ENCODE results near the gene TAS2R13. TPM values are rescaled to one million over a fixed set of nuclear protein-coding genes. Genes with fewer than 3 reads are reported as not detected.
A peak's percentile ranks its signal among the peaks of the same experiment; 100 is the strongest.

TAS2R13 gene, protein sequence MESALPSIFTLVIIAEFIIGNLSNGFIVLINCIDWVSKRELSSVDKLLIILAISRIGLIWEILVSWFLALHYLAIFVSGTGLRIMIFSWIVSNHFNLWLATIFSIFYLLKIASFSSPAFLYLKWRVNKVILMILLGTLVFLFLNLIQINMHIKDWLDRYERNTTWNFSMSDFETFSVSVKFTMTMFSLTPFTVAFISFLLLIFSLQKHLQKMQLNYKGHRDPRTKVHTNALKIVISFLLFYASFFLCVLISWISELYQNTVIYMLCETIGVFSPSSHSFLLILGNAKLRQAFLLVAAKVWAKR
- total RNA-seq, result 2.4 TPM

DNA sequence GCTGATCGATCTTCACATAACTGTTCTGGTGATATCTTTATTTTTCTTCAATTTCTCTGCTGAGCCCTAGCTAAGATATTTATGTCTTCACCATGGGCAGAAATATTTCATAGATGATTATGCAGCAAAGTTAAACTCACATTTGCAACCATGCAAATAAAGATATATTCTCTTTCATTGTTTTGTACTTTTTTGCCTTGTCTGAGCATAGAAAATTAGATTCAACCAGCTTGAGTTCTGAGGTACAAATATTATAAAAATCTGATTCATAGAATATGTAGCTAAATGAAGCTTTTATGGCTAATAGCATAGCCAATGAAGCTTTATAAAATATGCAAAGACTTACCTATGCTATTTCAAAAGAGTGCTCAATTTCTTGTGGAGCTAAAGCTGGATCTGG lies at the start of gene TAS2R13:
TSS of gene TAS2R13 (minus strand) at position 101 of the 400 bp plus-strand sequence. CDS start 264 bp downstream, outside the sequence.
- DNase-seq (ENCODE audit: low spot score in 2 of 2), result no peak
- FAIRE-seq, result no peak

DNA sequence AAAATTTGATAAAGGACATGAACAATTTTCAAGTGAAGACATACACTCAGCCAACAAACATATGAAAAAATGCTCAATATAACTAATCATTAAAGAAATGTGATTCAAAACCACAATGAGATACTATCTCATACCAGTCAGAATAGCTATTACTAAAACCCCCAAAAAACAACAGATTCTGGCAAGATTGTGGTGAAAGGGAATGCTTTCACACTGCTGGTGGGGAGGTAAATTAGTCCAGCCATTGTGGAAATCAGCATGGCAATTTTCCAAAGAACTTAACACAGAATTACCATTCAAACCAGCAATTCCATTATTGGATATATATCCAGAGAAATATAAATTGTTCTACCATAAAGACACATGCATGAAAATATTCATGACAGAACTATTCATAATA lies 48.4 kb upstream of the TAS2R13 start:
- FAIRE-seq (no peak), DNase-seq (ENCODE audit: low spot score in 2 of 2) (no peak)

DNA sequence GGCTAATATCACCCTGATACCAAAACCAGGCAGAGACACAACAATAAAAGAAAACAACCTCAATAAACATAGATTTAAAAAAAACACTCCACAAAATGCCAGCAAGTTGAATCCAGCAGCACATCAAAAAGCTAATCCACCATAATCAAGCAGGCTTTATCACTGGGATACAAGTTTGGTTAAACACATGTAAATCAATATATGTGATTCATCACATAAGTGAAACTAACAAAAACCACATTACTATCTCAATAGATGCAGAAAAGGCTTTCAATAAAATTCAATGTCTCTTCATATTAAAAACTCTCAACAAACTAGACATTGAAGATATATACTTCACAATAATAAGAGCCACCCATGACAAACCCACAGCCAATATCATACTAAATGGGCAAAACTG lies 46.7 kb upstream of the TAS2R13 start:
- no peak for FAIRE-seq
- no peak for DNase-seq (ENCODE audit: low spot score in 2 of 2)

DNA sequence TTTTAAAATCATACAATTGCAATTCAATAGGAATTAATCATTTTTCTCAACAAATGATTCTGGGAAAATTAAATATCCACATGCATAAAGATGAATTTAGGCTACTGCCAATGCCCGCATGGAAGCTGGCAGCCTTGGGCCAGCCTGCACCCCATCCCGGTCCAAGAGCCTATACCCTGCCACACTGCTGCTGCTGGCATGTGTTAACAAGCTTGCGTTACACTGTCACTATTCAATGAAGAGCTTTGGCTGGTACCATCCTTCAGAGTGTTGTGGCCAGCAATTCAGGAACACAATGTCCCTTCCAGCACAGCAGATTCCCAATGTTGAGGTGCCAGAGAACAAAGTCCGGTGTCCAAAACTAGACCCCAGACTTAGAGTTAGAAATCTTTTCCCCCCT lies 43.3 kb upstream of the TAS2R13 start:
- DNase-seq (ENCODE audit: low spot score in 2 of 2) (no peak), FAIRE-seq (no peak)

DNA sequence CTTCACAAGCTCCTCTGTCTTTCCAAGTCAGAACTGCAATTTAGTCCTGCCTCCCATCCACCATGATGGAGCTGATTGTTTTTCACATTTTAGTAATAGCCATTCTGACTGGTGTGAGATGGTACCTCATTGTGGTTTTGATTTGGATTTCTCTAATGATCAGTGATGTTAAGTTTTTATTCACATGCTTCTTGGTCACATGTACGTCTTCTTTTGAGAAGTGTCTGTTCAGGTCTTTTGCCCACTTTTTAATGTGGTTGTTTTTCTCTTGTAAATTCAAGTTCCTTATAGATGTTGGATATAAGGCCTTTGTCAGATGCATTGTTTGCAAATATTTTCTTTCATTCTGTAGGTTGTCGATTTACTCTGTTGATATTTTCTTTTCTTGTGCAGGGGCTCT lies 33.8 kb upstream of the TAS2R13 start:
- FAIRE-seq (no peak), DNase-seq (ENCODE audit: low spot score in 2 of 2) (no peak)

DNA sequence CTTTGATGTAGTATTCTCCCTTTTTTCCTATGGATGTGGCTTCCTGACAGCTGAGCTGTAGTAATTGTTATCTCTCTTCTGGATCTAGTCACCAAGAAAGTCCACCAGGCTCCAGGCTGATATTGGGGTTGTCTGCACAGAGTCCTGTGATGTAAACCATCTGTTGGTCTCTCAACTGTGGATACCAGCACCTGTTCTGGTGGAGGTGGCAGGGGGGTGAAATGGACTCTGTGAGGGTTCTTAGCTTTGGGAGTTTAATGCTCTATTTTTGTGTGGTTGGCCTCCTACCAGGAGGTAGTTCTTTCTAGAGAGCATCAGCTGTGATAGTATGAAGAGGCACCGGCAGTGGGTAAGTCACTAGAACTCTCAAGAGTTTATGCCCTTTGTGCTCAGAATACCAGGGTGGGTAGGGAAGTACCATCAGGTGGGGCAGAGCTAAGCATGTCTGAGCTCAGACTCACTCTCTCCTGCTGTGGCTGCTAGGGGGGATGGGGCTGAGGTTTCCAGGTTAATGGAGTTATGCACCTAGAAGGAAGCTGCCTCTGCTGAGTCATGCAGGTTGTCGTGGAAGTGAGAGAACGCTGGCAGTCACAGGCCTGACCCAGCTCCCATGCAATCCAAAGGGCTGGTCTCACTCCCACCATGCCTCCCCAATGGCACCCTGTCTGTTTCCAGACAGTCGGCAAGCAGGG lies 32.7 kb upstream of the TAS2R13 start:
- FAIRE-seq (no peak), DNase-seq (ENCODE audit: low spot score in 2 of 2) (no peak)

DNA sequence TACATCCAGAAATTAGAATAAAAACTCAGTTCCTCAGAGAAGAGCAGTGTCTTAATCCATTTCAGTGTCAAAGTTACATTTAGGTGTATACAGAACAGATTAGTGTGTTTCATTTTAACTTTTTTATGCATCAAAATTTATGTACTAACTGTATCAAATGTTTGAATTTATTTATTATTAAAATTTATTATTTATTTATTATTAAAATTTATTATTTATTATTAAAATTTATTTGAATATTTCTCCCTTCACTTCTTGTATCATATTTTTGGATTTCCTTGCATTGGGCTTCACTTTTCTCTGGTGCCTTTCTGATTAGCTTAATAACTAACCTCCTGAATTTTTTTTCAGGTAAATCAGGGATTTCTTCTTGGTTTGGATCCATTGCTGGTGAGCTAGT lies 32.0 kb upstream of the TAS2R13 start:
- FAIRE-seq (peak; percentile 6), DNase-seq (ENCODE audit: low spot score in 2 of 2) (no peak)

DNA sequence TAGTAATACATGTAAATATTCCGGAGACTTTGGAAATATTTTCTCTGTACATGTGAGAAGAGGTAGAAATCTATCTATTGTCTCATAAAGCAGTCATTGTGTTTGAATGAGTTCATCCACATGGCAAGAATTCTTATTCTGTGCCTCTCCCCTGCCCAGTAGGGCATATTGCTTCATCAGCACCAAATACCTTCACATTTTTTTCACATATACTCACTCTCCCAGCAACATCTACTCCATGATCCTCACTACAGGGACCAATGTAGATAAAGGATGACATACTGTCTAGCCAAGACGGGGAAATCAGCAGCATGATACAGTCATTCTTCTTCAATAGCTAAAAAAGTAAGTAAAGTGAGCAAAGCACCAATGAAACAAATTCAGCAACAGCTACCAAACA lies 31.0 kb upstream of the TAS2R13 start:
- no peak for FAIRE-seq

DNA sequence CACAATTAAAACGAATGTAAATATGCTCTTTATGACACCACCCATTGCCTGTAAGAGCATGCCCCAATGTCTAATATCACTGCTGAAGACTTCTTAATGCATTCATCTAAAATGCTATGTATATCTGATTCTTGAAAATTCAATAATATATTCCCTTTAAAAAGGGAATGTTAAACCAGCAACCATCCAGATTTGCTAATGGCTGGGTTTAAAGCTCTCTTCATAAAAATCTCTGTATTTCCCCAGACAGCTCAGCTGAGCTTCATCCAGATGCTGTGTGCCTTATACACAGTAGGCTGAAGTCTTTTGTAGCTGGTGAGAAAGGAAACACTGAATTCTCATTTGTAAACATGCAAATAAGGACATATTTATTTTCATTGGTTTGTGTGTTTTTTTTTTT lies 29.8 kb upstream of the TAS2R13 start, which contains the start of gene TAS2R14:
TSS of gene TAS2R14 (minus strand) at position 101 of the 400 bp plus-strand sequence. CDS start at position 45, 56 bp downstream.
- DNase-seq (ENCODE audit: low spot score in 2 of 2), result no peak
- FAIRE-seq, result no peak

More for the DNA sequence above, 31.0 kb upstream of the TAS2R13 start:
- DNase-seq (ENCODE audit: low spot score in 2 of 2), result no peak

DNA sequence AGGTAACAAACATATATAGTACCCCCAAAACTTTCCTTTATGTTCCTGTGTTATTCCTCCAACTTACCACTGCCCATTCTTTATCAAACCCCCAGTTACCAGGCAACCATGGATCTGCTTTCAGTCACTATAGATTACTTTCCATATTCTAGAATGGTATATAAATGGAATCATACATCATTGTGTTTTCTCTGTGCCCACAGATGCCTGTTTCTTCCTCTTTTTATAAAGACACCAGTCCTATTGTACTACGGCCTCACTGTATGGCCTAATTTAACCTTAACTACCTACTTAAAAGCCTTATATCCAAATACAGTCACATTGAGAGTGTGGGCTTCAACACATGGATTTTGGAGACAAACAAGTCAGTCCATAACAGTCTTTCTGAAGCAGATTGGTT lies 27.1 kb upstream of the TAS2R13 start:
- FAIRE-seq, result no peak

DNA sequence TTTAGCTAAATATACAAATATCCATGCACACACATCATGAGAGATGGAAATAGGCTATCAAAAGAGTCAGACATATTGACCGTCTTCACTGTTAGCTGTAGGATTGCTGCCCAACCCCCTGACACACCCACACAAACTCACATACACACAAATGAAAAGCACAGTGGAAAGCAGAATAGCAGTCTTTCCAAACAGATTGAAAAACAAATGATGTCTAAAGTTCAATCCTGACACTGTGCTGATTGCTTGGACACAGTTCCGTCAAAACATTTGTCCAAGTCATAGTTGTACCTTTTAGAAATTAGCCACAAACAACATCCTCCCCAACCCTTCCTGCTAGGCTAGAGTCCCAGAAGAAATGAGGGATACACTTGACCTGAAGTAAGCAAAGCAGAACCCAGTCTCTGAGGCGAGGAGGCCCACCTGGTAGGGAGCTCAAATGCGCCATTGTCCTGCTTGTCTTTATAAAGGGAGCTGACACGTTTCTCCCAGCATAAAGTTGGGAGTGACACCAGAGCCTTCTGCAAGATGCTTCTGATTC lies 19.5 kb upstream of the TAS2R13 start, which contains the start of gene PRH2:
TSS of gene PRH2 (plus strand) at position 491 of the 541 bp plus-strand sequence. CDS start at position 529, 38 bp downstream.
- DNase-seq (ENCODE audit: low spot score in 2 of 2), result no peak
- FAIRE-seq, result no peak

More for the DNA sequence above, 27.1 kb upstream of the TAS2R13 start:
- DNase-seq (ENCODE audit: low spot score in 2 of 2), result no peak

DNA sequence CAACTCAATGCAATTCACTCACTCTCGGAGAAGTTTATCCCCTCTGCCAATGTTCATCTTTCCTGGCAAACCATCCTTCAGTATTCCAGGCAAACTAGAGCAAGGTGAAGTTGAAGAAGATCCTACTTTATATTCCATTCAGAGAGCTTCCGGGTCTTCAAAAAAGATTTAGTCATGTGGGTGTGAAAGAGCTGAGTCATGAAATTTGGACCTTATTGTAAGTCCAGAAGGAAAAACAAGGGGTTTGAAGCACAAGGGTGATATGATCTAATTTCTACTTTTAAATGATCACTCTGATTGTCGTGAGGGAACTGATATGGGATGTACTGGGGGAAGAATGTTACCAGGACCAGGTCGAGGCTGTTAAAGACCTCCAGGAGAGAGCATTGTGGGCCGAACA lies 16.9 kb upstream of the TAS2R13 start:
- FAIRE-seq, result no peak
- no peak for DNase-seq (ENCODE audit: low spot score in 2 of 2)

DNA sequence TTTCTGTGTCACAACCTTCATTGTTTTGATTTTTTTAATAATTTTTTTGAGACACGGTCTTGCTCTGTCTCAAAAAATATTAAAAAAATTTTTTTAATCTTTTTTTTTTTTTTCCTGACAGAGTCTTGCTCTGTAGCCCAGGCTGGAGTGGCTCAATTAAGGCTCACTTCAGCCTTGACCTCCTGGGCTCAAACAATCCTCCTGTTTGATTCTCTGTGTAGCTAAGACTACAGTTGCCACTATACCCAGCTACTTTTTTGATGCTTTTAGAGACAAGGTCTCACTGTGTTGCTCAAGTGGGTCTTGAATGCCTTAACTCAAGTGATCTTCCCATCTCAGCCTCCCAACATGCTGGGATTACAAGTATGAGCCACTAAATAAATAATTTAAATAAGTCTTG lies 10.4 kb upstream of the TAS2R13 start:
- FAIRE-seq (no peak), DNase-seq (ENCODE audit: low spot score in 2 of 2) (no peak)

DNA sequence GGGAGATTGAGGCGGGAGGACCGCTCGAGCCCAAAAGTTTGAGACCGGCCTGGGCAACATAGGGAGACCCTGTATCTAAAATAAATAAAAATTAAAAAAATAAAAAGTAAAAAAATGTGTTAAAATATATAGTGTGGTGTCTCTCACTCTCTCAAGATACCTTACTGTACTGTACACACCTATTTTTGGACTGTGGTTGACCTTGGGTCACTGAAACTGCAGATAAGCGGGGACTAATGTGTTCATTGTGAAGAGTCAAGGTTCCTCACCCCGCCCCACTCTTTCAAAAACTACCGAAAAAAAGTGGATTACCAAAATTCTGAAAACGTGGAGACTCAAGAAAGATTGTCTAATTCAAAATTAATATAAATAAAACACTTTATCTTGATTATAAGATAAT lies 1.0 kb upstream of the TAS2R13 start:
- FAIRE-seq, result no peak
- DNase-seq (ENCODE audit: low spot score in 2 of 2), result no peak

DNA sequence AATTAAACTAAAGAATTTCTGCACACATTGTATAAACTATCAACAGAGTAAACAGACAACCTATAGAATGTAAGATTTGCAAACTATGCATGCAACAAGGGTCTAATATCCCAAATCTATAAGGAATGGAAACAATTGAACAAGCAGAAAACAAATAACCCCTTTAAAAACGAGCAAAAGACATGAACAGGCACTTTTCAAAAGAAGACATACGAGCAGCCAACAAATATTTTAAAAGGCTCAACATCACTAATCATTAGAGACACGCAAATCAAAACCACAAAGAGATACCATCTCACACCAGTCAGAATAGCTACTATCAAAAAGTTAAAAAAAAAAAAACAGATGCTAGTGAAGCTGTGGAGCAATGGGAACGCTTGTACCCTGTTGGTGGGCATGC lies 4.7 kb downstream of the TAS2R13 start:
- DNase-seq (ENCODE audit: low spot score in 2 of 2) (no peak), FAIRE-seq (no peak)

DNA sequence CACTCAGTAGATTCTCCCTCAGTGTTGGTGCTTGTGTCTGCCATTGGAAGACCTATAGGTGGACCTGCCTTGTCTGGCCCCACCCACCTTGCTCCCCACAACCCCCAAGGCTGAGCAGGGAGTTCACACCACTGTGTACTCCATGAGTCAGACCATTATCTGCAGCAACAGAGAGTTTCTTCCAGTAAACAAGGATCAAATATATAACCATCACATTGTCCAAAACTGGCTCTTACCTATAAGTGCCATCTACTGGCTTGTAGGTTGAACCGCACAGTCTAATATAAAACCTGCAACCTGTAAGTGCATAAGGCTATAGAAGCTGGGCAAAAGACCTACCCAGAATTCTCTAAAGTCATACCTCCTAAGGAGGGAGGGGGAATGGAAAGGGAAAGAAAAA lies 7.9 kb downstream of the TAS2R13 start:
- no peak for DNase-seq (ENCODE audit: low spot score in 2 of 2)
- FAIRE-seq, result no peak

DNA sequence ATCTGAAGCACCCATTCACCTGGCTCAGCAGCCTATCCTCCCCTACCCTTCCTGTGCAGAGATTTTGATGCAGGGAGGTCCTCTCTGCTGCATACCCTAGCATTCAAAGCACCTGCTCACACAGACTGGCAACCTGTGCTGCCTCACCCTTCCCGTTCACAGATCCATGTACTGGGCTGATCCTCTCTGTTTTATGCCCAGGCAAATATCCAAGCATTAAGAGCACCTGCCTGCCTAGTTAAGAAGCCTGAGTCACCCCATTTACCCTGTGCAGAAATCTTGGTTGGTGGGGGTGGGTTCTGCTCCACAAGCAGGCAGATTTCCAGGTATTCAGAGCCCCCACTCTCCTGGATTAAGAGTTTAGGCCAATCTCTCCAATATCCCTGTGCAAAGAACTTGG lies 8.4 kb downstream of the TAS2R13 start:
- DNase-seq (ENCODE audit: low spot score in 2 of 2) (no peak), FAIRE-seq (no peak)

DNA sequence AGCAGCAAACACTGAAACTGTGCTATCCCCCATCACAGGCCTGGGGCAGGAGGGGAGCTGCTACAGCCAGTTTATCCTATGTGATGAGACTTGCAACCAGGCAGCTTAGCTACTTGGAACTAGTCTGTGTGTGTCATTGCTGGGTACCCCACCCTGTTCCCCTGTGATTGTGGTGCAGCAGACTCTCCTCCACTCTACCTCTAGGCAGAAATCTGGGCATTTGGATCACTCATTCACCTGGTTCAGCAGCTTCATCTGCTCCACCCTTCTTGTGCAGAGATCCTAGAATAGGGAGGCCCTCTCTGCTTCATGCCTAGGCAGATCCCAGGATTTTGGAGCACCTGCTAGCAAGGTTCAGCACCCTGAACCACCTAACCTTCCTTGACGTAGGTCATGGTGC lies 8.8 kb downstream of the TAS2R13 start:
- DNase-seq (ENCODE audit: low spot score in 2 of 2) (no peak), FAIRE-seq (no peak)

DNA sequence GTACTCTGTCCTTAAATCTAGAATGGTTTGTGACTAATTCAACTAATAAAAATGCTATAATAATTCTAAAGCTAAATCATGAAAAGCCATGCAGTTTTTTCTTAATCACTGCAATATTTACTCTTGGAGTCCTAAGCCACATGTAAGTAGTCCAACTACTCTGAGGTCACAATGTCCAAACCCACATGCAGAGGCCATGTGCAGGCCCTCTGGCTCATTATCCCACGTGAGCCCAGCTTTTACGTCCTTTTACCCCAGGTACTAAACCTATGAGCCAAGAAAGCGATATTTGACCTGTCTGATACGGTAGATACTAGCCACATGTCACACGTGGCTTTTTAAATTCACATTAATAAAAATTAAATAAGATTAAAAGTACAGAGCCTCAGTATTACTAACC lies 12.5 kb downstream of the TAS2R13 start:
- FAIRE-seq (no peak), DNase-seq (ENCODE audit: low spot score in 2 of 2) (no peak)

DNA sequence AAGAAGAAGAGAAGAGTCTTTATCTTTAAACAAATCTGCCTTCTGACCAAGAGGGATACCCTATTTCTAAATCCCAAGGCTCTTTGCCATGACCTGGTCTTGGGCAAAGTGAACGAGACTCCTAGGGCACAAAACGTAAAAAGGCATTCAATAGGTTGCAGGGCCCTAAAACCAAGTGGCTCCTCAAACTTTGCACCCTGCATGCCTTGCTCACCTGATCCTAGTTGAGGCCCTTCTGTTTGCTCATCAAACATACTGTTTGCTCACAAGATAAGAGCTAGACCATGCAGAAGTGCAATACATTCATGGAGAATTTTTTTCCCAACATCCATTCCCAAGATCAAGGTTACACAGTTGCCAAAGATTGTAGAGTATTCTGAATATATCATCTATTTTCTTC lies 17.4 kb downstream of the TAS2R13 start:
- no peak for FAIRE-seq
- DNase-seq (ENCODE audit: low spot score in 2 of 2), result no peak

DNA sequence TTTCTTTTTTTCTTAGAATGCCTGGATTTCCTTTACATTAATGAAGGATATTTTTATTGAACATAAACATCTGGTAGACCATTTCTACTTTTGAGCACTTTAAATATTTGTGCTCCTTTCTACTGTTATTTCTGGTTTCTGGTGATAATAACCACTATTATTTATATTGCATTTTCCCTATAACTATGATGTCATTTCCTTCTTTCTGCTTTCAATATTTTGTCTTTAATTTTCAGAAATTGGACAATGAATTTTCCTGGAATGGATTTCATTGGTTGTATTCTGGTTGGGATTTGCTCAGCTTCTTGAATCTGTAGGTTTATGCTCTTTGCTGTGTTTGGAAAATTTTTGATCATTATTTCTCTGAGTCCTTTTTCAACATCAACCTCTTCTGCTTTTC lies 20.1 kb downstream of the TAS2R13 start:
- DNase-seq (ENCODE audit: low spot score in 2 of 2) (no peak), FAIRE-seq (no peak)
